ENCODE measurements around the gene HTT.

DNA sequence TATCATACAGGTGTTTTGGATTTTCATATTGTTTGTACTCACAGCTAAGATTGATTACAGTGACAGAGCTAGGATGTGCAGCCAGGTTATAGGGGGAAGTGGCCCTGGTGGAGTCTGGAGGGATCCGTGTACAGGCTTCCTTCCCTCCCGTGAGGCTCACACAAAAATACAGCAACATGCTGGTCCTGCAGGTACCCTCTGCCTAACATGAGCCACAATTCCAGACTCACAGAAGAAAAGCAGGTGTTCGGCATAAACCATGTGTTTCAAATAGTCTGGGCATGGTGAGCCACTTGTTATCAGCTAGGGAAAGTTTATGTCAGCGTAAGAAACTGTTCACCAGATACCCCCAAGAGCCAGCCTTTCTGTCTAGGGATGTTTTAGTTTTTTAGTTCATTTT lies 82.9 kb downstream of the HTT start:
- TF ChIP-seq, protein P1, sequence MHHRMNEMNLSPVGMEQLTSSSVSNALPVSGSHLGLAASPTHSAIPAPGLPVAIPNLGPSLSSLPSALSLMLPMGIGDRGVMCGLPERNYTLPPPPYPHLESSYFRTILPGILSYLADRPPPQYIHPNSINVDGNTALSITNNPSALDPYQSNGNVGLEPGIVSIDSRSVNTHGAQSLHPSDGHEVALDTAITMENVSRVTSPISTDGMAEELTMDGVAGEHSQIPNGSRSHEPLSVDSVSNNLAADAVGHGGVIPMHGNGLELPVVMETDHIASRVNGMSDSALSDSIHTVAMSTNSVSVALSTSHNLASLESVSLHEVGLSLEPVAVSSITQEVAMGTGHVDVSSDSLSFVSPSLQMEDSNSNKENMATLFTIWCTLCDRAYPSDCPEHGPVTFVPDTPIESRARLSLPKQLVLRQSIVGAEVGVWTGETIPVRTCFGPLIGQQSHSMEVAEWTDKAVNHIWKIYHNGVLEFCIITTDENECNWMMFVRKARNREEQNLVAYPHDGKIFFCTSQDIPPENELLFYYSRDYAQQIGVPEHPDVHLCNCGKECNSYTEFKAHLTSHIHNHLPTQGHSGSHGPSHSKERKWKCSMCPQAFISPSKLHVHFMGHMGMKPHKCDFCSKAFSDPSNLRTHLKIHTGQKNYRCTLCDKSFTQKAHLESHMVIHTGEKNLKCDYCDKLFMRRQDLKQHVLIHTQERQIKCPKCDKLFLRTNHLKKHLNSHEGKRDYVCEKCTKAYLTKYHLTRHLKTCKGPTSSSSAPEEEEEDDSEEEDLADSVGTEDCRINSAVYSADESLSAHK (CRISPR knock-in tag; IDR thresholded peaks at IDR 0.05; ENCODE audit: borderline replicate concordance) = no peak
- TF ChIP-seq TCF7 (IDR thresholded peaks at IDR 0.05; ENCODE audit: low read depth) (no peak), TCF12 (IDR thresholded peaks at IDR 0.05) (no peak), TCF12 (CRISPR knock-in tag; IDR thresholded peaks at IDR 0.05) (no peak), MYNN (CRISPR knock-in tag; IDR thresholded peaks at IDR 0.05; ENCODE audit: low read depth) (no peak), ELF1 (CRISPR knock-in tag; IDR thresholded peaks at IDR 0.05) (no peak), ZBTB1 (CRISPR knock-in tag; IDR thresholded peaks at IDR 0.05; ENCODE audit: borderline replicate concordance) (no peak), STAT5B (CRISPR knock-in tag; IDR thresholded peaks at IDR 0.05) (no peak), TCF7L2 (IDR thresholded peaks at IDR 0.05; ENCODE audit: low read depth, low read length) (no peak), POLR2A (IDR thresholded peaks at IDR 0.05; ENCODE audit: insufficient read depth in 1 of 2, low read depth in 2 of 2, low read length in 2 of 2) (no peak)
- TF ChIP-seq, protein P2, sequence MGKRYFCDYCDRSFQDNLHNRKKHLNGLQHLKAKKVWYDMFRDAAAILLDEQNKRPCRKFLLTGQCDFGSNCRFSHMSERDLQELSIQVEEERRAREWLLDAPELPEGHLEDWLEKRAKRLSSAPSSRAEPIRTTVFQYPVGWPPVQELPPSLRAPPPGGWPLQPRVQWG (CRISPR knock-in tag; IDR thresholded peaks at IDR 0.05; ENCODE audit: borderline replicate concordance, low read depth) = no peak
- TF ChIP-seq, protein P3, sequence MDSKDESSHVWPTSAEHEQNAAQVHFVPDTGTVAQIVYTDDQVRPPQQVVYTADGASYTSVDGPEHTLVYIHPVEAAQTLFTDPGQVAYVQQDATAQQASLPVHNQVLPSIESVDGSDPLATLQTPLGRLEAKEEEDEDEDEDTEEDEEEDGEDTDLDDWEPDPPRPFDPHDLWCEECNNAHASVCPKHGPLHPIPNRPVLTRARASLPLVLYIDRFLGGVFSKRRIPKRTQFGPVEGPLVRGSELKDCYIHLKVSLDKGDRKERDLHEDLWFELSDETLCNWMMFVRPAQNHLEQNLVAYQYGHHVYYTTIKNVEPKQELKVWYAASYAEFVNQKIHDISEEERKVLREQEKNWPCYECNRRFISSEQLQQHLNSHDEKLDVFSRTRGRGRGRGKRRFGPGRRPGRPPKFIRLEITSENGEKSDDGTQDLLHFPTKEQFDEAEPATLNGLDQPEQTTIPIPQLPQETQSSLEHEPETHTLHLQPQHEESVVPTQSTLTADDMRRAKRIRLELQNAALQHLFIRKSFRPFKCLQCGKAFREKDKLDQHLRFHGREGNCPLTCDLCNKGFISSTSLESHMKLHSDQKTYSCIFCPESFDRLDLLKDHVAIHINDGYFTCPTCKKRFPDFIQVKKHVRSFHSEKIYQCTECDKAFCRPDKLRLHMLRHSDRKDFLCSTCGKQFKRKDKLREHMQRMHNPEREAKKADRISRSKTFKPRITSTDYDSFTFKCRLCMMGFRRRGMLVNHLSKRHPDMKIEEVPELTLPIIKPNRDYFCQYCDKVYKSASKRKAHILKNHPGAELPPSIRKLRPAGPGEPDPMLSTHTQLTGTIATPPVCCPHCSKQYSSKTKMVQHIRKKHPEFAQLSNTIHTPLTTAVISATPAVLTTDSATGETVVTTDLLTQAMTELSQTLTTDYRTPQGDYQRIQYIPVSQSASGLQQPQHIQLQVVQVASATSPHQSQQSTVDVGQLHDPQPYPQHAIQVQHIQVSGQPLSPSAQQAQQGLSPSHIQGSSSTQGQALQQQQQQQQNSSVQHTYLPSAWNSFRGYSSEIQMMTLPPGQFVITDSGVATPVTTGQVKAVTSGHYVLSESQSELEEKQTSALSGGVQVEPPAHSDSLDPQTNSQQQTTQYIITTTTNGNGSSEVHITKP (CRISPR knock-in tag; IDR thresholded peaks at IDR 0.05; ENCODE audit: low read depth) = no peak
- TF ChIP-seq, protein P4, sequence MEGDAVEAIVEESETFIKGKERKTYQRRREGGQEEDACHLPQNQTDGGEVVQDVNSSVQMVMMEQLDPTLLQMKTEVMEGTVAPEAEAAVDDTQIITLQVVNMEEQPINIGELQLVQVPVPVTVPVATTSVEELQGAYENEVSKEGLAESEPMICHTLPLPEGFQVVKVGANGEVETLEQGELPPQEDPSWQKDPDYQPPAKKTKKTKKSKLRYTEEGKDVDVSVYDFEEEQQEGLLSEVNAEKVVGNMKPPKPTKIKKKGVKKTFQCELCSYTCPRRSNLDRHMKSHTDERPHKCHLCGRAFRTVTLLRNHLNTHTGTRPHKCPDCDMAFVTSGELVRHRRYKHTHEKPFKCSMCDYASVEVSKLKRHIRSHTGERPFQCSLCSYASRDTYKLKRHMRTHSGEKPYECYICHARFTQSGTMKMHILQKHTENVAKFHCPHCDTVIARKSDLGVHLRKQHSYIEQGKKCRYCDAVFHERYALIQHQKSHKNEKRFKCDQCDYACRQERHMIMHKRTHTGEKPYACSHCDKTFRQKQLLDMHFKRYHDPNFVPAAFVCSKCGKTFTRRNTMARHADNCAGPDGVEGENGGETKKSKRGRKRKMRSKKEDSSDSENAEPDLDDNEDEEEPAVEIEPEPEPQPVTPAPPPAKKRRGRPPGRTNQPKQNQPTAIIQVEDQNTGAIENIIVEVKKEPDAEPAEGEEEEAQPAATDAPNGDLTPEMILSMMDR (CRISPR knock-in tag; IDR thresholded peaks at IDR 0.05) = no peak

All from HepG2 (cell line).